H1 (cell line): Measurements from ENCODE around the gene CFAP210.

Experiments used
- CTCF ChIP-seq, 3 experiments: IDR thresholded peaks; 1 replicate in 2 of 3; 2 replicates in 1 of 3; pipeline versions ENCODE4 v1.5.1 to v1.6.1; 2011; ENCODE audit warnings: low read length in 3 of 3, mild to moderate bottlenecking in 3 of 3, inconsistent platforms in 2 of 3, low read depth in 1 of 3, moderate library complexity in 1 of 3; ENCODE audit not compliant: insufficient read depth in 1 of 3; ENCODE audit errors: control extremely low read depth in 1 of 3
- EP300 ChIP-seq, 2 experiments: IDR thresholded peaks; 1 replicate in 1 of 2; 2 replicates in 1 of 2; pipeline ENCODE4 v1.6.1; 2011 to 2012; ENCODE audit warnings: low read depth in 2 of 2, low read length in 2 of 2, mild to moderate bottlenecking in 2 of 2, borderline replicate concordance in 1 of 2, inconsistent platforms in 1 of 2, moderate library complexity in 1 of 2
- GABPA ChIP-seq: IDR thresholded peaks from 2 replicates; pipeline ENCODE4 v1.6.1; 2011; ENCODE audit warnings: mild to moderate bottlenecking, low read length, moderate library complexity, borderline replicate concordance; ENCODE audit not compliant: insufficient read depth
- HDAC2 ChIP-seq, 2 experiments: fragments of 300-600 bp in 1 of 2; sonication (generic) in 1 of 2; IDR thresholded peaks; 2 replicates each; pipeline ENCODE4 v1.6.1; 2011 to 2012; ENCODE audit warnings: low read depth in 2 of 2, low read length in 2 of 2, mild to moderate bottlenecking in 2 of 2, moderate library complexity in 2 of 2, borderline replicate concordance in 1 of 2, inconsistent platforms in 1 of 2
- JUN ChIP-seq: IDR thresholded peaks from 2 replicates; pipeline ENCODE4 v1.6.1; 2011; ENCODE audit warnings: low read depth, mild to moderate bottlenecking, improper control_type of control experiment, low read length
- POLR2A ChIP-seq, 2 experiments: IDR thresholded peaks; 1 replicate in 1 of 2; 2 replicates in 1 of 2; pipeline ENCODE4 v1.6.1; 2011; ENCODE audit warnings: low read depth in 2 of 2, low read length in 2 of 2, mild to moderate bottlenecking in 2 of 2; ENCODE audit errors: control extremely low read depth in 1 of 2
- RFX5 ChIP-seq: IDR thresholded peaks from 2 replicates; pipeline ENCODE4 v1.6.1; 2011; ENCODE audit warnings: low read depth, low read length, improper control_type of control experiment, borderline replicate concordance
- YY1 ChIP-seq: IDR thresholded peaks from 2 replicates; pipeline ENCODE4 v1.6.1; 2011; ENCODE audit warnings: low read depth, mild to moderate bottlenecking, low read length

- TF ChIP-seq GABPA (no peak), CTCF (IDR thresholded peaks at IDR 0.05; ENCODE audit: control extremely low read depth in 1 of 3, insufficient read depth in 1 of 3, low read depth in 1 of 3, low read length in 3 of 3) (no peak), YY1 (no peak), RFX5 (no peak), POLR2A (IDR thresholded peaks at IDR 0.05; ENCODE audit: control extremely low read depth in 1 of 2, low read depth in 2 of 2, low read length in 2 of 2) (no peak), JUN (no peak), HDAC2 (IDR thresholded peaks at IDR 0.05; ENCODE audit: borderline replicate concordance in 1 of 2, low read depth in 2 of 2, low read length in 2 of 2) (no peak), EP300 (IDR thresholded peaks at IDR 0.05; ENCODE audit: borderline replicate concordance in 1 of 2, low read depth in 2 of 2, low read length in 2 of 2) (no peak)
Observed at GRCh38 chr2:169704160-169704708, 10.0 kb upstream of the CFAP210 start.
